Activated CD8-positive, alpha-beta memory T cell treated with anti-CD3 and anti-CD28 coated beads, Interleukin-2, amount 50 U/mL, for 4 hours (primary cell): ENCODE data around the gene PHF23.
A peak's percentile ranks its signal among the peaks of the same experiment; 100 is the strongest.

Experiments used
- DNase-seq: peaks from one replicate; pipeline ENCODE4 v3.0.0-alpha.2; 2020

PHF23 gene

GRCh38 chr17:7239091-7240027 lies at the start of gene PHF23:
TSS of gene PHF23 (minus strand) at chr17:7239457. CDS start at chr17:7239279, 178 bp downstream.
- DNase-seq = peak; percentile 96

GRCh38 chr17:7285679-7286078 lies 46.4 kb upstream of the PHF23 start:
- DNase-seq = no peak

GRCh38 chr17:7284911-7285310 lies 45.7 kb upstream of the PHF23 start:
- no peak for DNase-seq

GRCh38 chr17:7283471-7284216 lies 44.4 kb upstream of the PHF23 start:
- no peak for DNase-seq

- no peak for DNase-seq
These were observed 43.6 kb upstream of the PHF23 start for GRCh38 chr17:7282752-7283321.

GRCh38 chr17:7281953-7282751 lies 42.9 kb upstream of the PHF23 start:
- peak; percentile 31 for DNase-seq

- DNase-seq = peak; percentile 86
These were observed 42.1 kb upstream of the PHF23 start, which contains the start of gene SLC2A4 for GRCh38 chr17:7281074-7281952. TSS of gene SLC2A4 (plus strand) at chr17:7281718. CDS start at chr17:7281935, 217 bp downstream.

- DNase-seq = peak; percentile 88
These were observed 41.3 kb upstream of the PHF23 start for GRCh38 chr17:7280519-7281073.

- DNase-seq = no peak
These were observed 40.2 kb upstream of the PHF23 start for GRCh38 chr17:7279448-7279847.

GRCh38 chr17:7266784-7267183 lies 27.5 kb upstream of the PHF23 start:
- DNase-seq = no peak

- DNase-seq = no peak
These were observed 24.5 kb upstream of the PHF23 start for GRCh38 chr17:7263801-7264078.

GRCh38 chr17:7262935-7263800 lies 23.9 kb upstream of the PHF23 start:
- DNase-seq = no peak

GRCh38 chr17:7262192-7262934 lies 23.1 kb upstream of the PHF23 start, which contains the start of gene CLDN7:
TSS of gene CLDN7 (minus strand) at chr17:7262478. CDS start at chr17:7262043, 435 bp downstream.
- DNase-seq = no peak

- DNase-seq = peak; percentile 52
These were observed 22.3 kb upstream of the PHF23 start for GRCh38 chr17:7261379-7262191.

- peak; percentile 50 for DNase-seq
These were observed 21.6 kb upstream of the PHF23 start for GRCh38 chr17:7260651-7261378.

- DNase-seq = no peak
These were observed 20.9 kb upstream of the PHF23 start for GRCh38 chr17:7260151-7260550.

GRCh38 chr17:7259555-7259889 lies 20.3 kb upstream of the PHF23 start:
- no peak for DNase-seq
